HTR-8/SVneo (cell line): ENCODE data around the gene ACSF2.

Source experiments
- DNase-seq: peaks from one replicate; pipeline ENCODE4 v3.0.0; 2011; ENCODE audit warnings: low spot score, mixed read lengths; ENCODE audit not compliant: insufficient read length
- FAIRE-seq: peaks from 2 replicates; lab custom pipeline; 2011; peaks lifted over from hg19 to GRCh38; lab: Jason Lieb, UNC

Gene ACSF2

DNA sequence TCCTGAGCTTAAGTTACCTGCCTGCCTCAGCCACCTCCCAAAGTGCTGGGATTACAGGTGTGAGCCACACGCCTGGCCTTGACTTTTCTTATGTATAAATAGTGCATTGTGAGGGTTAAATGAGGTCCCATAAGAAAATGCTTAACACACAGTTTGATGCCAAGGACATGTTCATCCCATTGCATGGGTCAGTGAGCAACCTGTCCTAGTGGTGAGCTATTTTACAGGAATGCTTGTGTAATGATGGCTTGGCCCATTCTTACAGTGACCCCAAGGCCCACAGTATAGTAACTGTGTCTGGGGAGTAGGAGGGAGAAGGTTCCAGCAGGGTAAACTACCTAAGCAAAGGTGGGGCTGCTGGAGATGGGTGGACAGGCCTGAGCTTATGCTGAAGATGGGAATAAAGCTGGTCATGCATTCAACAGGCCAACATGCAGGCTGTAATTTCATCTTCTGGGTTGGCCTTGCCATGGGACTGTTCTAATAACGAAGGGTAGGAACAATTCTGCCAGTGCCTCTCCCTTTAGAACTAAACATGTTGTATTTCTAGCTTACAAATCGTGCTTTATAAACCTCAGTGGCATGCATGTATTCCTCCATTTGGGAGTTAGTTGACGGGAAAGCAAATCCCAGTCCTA, 6.2 kb downstream of the ACSF2 start:
- no peak for DNase-seq
- peak; percentile 76 for FAIRE-seq

DNA sequence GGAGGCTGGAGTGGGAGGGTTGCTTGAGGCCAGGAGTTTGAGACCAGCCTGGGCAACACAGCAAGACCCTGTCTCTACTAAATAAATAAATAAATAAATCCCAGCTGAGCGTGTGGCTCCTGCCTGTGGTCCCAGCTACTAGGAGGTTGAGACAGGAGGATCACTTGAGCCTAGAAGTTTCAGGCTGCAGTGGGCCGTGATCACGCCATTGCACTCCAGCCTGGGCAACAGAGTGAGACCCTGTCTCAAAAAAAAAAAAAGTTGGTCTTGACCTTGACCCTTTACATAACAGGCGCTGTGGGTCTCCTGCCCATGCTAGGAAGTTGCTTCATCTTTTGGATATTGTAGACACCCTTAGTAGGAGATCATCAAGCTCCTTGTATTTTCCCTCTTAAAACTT, 11.4 kb downstream of the ACSF2 start:
- FAIRE-seq, result no peak
- no peak for DNase-seq

DNA sequence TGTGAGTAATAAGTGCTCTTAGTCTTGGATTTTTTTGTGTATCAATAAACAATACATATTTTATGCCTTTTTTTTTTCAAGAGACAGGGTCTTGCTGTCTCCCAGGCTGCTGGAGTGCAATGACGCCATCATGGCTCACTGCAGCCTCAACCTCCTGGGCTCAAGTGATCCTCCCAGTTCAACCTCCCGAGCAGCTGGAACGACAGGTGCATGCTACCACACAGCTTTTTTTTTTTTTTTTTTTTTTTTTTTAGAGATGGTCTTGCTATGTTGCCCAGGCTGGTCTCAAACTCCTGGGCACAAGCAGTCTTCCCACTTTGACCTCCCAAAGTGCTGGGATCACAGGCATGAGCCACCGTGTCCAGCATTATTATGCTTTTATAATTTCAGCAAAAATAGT, 13.0 kb downstream of the ACSF2 start:
- FAIRE-seq, result no peak

DNA sequence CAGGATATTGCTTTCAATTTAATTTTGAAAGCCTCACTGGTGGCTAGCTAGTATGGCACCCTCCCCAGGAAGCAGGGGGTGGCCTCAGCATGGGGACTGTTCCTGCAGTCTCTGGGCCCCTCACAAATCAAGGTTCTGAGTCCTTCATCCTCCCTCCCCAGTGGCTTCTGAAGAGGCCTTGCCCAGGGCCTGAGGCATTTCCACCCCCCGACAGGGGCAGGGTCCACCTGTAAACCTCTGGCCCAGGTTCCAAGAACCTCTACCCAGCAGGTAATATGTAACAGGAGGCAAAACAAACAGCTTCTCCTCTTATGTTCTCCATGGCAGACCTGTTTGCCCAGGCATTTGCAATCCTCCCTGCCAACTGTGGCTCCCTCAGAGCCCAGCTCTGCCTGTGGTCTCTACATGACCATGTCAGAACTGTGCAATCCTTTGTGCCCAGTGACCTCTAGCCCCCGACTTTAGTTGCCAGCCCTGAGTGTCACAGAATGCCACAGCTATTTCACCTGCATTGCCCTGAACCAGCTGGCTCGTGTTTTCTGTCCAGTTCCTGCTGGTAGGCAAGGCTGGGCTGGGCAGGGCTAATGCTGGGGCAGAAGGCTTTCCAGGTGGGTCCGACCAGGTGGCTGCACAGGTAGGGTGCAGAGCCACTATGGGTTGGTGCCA, 14.3 kb downstream of the ACSF2 start:
- FAIRE-seq (no peak), DNase-seq (no peak)

More for the DNA sequence above, 13.0 kb downstream of the ACSF2 start:
- no peak for DNase-seq

DNA sequence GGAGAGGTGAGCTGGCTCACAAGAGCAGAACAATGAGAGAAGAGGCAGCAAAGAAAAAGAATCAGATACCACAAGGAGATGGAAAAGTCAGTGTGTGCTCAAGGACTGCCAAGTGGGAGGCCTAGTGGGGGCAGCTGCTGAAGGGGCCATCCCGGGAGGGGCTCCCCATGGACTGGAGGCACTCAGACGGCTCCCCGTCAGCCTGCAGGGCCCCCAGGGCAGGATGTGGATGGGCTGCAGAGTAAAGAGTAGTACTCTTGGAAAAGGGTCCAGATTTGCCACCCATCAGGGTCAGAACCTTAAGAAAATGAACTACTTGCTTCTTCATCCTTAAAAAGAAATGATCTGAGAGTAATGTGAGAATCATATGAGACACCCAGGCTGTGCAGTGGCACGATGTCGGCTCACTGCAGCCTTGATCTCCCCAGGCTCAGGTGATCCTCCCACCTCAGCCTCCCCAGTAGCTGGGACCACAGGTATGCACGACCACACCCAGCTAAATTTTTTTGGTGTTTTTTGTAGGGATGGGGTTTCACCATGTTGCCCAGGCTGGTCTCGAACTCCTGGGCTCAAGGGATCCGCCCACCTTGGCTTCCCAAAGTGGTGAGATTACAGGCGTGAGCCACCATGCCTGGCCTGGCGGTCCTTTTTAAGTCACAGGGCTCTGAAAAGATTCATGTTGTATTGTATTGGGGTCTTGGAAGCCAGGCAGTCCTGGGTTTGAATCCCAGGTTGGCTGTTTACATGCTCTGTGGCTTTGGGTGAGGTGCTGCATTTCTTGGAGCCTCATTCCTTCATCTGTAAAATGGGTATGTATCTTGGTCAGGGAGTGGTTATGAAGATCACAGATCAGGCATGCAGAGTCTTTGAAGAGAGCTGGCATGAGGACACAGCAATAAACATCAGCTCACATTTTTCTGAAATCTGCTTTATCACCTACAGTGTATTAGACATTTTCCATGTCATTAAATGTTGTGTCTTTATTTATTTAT, 15.1 kb downstream of the ACSF2 start:
- no peak for FAIRE-seq

DNA sequence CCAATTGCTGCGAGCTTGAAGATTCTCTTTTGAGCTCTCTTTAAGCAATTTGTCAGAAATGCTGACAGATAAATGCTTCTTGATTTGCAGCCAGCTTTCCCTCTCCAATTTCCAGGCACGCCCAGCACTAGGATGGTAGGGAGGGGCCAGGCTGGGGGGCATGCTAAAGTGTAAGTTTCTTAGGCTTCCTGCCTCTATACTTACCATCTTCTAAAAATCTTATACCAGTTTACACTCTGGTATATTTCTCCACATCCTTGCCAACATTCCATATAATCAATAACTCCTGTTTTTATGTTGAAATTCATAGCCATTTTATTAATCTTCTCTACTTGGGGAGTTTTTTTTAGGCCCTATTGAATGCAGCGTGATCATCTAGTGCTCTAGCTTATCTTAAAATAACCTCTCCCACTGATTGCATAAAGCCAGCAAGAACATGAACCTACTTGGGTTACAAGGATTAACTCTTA, 17.5 kb downstream of the ACSF2 start:
- no peak for FAIRE-seq
- DNase-seq, result peak; percentile 53

More for the DNA sequence above, 15.1 kb downstream of the ACSF2 start:
- DNase-seq, result no peak

DNA sequence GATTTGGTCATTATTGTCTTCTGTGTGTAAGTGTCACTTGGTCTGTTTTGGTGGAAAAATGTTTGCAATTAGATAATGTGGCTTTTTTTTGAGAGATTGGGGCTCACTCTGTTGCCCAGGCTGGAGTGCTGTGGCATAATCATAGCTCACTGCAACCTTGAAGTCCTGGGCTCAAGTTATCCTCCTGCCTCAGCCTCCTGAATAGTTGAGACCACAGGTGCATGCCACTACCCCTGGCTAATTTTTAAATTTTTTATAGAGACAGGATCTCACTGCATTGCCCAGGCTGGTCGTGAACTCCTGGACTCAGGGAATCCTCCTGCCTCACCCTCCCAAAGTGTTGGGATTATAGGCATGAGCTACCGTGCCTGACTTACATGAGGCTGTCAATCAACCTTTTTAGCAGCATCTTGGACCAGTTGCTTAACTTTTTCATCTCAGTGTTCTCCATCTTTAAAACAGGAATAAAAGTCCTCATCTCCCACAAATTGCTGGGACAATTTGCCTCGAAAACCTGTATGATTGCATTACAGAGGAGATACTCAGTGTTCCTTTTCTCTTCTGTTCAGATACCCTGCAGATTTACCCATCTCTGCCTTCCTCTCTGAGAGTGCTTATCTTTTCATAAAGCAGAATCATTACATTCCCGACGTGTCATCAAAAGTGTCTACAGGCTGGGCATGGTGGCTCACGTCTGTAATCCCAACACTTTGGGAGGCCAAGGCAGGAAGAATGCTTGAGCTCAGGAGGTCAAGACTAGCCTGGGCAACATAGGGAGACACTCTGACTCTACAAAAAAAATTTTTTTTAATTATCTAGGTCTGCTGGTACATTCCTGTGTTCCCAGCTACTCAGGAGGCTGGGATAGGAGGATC, 19.1 kb downstream of the ACSF2 start:
- FAIRE-seq (no peak), DNase-seq (no peak)

DNA sequence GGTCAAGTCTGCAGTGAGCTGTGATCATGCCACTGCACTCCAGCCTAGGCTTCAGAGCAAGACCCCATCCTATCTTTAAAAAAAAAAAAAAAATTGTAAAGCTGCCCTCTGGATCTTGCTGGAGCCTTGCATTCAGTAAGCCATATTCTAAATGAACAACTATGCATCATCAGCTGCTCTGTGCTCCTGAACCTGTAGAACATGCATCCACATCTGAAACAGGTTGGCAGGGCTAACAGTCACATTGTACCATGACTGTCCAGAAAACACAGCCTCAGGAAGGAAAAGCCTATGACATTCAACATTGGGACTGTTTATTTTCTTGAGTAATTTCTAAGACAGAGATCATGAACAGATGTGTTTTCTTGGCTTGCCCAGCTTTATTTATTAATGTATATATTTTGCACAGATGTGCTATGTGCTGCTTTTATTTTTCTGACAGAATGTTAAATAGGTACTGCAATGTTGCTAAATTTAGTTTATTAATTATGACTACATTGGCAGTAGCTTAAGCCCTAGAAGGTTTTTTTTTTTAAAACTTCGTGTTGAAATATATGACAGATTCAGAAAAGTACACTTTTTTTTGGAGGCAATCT, 19.8 kb downstream of the ACSF2 start:
- no peak for FAIRE-seq
- DNase-seq, result no peak

DNA sequence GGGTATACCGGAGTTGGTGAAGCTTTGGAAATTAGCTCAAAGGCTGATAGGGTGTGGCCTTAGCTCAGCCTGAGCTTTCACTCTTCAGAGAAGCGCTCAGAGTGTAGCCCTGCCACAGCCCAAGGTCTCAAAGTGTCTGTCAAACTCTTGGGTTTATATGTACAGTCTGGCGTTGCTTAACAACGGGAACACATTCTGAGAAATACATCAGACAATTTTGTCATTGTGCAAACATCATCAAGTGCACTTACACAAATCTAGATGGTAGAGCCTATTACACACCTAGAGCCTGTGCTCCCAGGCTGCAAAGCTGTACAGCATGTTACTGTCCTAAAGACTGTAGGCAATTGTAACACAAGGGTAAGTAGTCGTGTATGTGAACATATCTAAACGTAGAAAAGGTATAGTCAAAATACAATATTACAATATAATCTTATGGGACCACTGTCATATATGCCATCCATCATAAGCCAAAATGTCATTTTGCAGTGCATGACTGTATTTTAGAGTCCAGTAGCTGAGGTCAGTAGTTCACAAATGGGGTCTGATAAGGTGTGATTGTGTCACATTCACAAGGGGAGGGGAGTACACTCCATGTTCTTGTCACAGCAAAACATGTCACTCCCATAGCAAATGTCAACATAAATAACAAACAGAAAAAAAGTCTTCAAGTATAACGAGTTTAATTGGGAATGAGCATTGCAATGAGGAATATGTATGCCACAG, 22.0 kb downstream of the ACSF2 start:
- FAIRE-seq (peak; percentile 55), DNase-seq (no peak)

DNA sequence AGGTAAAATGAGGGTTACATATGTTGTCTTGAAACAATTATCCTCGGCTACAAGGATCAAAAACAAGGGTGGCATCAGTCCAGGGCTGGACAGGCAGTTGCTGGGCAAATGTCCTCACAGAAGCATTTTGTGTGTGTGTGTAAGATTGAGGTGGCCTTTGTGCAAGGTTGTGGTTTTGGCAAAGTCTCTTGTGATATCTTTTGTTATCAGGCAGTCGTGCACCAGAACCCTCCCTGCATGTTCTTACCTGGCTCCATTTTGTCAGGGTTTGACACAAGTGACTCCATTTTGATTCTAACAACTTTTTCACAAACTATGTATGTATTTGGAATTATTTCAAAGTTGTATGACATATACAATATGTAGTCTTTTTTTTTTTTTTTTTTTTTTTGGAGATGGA, 22.6 kb downstream of the ACSF2 start:
- FAIRE-seq, result no peak
- DNase-seq, result no peak

DNA sequence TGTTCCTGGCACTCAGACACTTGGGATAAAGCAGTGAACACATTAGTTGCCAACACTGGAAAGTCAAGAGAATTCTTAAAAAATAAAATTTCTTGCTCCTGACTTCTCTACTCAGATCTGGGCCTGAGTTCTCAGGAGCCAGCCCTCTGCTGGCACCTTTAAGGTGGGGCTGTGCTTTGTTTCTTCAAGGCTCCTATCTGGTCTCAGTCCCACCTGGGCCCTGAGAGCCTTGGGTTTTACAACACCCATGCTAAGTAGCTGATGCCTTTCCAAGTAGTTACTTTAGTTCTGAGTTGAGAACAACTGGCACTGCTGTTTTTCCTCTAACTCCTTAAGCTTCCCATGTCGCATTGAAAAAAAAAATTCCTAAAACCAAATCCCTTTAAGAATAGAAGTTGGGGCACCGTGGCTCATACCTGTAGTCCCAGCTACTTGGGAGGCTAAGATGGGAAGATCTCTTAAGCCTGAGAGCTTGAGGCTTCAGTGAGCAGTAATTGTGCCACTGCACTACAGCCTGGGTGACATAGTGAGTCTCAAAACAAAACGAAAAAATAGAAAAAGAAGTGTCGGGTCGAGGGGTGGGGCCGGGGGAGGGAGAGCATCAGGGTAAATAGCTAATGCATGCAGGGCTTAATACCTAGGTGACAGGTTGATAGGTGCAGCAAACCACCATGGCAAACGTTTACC, 26.1 kb downstream of the ACSF2 start:
- DNase-seq (no peak), FAIRE-seq (no peak)

DNA sequence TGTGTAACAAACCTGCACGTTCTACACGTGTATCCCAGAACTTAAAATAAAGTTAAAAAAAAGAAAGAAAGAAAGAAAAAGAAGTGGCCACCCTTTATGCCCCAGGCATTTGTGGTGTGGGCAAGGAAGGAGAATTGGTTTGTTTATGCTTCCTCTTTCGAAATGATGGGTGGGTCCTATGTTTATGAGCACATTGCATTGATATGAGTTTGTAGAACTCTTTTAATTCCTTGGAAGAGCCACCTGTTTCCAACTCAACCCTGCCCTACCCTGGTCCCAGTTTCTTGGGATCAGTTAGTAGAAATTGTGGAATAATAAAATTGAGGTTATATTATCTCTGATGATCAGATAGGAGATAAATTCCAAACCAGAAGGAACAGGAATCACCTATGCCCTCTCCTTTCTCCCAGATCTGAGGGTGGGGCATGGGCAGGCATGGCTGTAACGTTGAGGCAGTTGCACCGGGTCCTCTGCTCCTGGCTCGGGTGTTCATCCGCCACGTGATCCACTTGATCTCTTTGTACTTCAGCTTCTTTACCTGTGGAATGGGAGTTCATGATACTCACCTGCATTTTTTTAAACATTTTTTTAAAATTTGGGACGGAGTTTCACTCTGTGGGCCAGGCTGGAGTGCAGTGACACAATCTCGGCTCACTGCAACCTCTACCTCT, 26.7 kb downstream of the ACSF2 start:
- no peak for FAIRE-seq
- DNase-seq, result peak; percentile 42

DNA sequence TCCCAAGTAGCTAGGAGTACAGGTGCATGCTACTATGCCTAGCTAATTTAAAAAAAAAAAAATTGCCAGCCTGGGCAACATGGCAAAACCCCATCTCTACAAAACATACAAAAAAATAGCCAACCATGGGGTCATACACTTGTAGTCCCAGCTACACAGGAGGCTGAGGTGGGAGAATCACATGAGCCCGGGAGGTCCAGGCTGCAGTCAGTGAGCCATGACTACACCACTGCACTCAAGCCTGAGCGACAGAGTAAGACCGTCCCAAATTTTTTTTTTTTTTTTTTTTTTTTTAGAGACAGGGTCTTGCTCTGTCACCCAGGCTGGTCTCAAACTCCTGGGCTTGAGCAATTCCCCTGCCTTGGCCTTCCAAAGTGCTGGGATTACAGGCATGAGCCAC, 27.9 kb downstream of the ACSF2 start:
- no peak for FAIRE-seq
- no peak for DNase-seq

DNA sequence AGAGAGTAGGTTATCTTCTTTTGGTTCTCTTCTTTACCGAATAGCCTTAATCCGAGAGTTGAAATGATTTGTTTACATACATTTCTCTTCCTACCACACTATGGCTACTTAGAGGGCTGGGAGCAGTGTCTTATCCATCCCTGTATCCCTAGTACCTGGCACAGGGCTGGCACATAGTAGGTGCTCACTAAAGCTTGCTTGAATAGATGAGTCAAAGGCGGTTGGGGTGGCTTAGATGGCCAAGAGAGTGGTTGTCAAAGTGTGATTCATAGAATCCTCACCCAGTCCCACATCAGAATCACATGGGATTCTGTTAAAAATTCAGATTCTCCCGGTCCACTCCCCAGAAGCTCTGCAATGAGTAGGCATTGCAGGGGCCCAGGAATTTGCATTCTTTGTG, 31.6 kb downstream of the ACSF2 start:
- FAIRE-seq, result no peak
- no peak for DNase-seq

DNA sequence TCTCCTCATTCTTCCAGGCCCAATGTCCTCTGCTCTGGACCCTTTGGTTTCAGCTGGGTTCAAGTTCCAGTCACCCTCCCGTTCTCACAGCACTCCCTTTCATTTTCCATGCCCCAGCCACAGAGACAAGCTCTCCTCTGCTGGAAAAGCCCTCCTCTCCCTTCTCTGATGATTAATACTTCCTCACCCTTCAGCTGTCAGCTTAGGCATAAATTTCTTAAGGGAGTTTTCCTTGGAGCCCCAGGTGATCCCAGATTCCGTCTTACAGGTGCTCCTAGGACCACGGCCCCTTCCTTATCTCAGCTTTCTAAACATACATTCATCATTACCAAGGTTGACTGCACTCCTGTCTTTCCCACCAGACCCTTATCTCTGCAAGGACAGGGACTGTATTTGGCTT, 32.3 kb downstream of the ACSF2 start:
- DNase-seq (no peak), FAIRE-seq (no peak)

DNA sequence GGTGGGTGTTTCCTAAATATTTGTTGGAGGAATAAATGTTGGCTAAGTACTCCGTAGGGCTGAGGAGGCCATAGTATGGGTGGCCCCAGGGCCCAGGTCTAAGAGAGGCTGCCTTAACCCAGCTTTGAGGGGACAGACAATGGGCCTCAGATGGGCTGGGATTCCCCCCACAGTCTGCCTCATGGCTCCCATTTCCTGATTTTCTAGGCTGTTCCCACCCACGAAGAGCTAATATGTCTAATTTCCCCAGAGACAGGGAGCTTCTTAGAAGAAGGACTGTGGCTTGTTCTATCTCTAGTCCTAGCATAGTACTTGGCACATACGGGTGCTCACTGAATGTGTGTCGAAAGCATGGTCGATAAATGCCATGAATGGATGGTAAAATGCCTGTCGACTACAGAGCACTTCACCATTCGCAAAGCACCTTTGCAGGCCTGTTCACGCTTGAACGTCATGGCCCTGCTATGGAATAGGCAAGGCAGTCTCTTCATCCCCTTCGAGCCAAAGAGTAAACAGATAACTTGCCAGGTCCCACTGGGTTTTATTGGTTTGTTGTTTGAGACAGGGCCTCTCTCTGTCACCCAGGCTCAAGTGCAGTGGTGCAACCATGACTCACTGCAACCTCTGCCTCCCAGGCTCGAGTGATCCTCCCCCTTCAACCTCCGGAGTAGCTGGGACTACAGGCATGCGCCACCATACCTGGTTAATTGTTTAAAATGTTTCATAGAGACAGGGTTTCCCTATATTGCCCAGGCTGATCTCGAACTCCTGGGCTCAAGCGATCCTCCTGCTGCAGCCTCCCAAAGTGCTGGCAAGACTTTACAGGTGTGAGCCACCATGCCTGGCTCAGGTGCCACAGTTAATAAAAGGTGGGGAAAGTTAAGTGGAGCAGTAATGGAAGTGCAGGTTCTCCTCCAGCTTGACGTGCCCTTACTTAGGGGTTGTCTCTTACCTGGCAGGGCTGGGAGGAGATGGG, 33.0 kb downstream of the ACSF2 start:
- DNase-seq, result no peak
- FAIRE-seq, result no peak

DNA sequence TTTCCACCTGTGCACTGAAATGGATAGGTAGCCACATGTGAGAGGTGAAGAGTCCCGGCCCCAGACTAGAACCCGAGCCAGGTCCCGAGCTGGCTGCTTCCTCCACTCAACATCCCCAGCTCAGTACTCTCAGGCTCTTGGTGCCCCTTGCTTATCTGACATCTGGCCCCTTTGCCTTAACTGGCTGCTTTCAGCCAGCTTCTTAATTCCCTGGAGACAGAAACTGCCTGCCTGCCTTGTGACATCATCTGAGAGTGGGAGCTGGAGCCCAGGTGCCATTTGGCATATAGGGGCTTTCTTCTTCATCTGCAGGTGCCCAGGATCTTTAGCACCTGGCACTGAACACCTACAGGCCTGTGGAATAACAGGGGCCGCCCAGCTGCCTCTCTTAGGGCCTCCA, 33.7 kb downstream of the ACSF2 start:
- DNase-seq, result no peak
- no peak for FAIRE-seq
